WERI-Rb-1 (cell line): ENCODE data around the gene RFPL4AL1.

Experiments
- DNase-seq: peaks from one replicate; pipeline ENCODE4 v3.0.0-alpha.2; 2020
- H3K27ac ChIP-seq: fragments of 250-450 bp; sonication (Bioruptor Pico); 2 replicates; pipeline ENCODE4 v1.5.1; 2020; ENCODE audit warnings: mild to moderate bottlenecking, moderate library complexity
- H3K27me3 ChIP-seq: fragments of 250-450 bp; sonication (Bioruptor Pico); 2 replicates; pipeline ENCODE4 v1.5.1; 2021; ENCODE audit warnings: mild to moderate bottlenecking, low read depth, moderate library complexity; ENCODE audit not compliant: insufficient read depth, severe bottlenecking
- H3K36me3 ChIP-seq: fragments of 250-450 bp; sonication (Bioruptor Pico); 2 replicates; pipeline ENCODE4 v1.5.1; 2020; ENCODE audit warnings: mild to moderate bottlenecking, moderate library complexity
- H3K4me3 ChIP-seq: 2 replicates; pipeline ENCODE4 v1.5.1; 2011; ENCODE audit warnings: low read depth, mild to moderate bottlenecking, control low read depth, low read length
- H3K9me3 ChIP-seq: fragments of 250-450 bp; sonication (Bioruptor Pico); 2 replicates; pipeline ENCODE4 v1.5.1; 2021; ENCODE audit warnings: mild to moderate bottlenecking, moderate library complexity; ENCODE audit not compliant: severe bottlenecking
- TF ChIP-seq, protein P1 (sequence below): IDR thresholded peaks from 2 replicates; pipeline ENCODE4 v1.5.1; 2011; ENCODE audit warnings: low read depth, mild to moderate bottlenecking, control low read depth, inconsistent platforms, low read length

RFPL4AL1 gene

DNA sequence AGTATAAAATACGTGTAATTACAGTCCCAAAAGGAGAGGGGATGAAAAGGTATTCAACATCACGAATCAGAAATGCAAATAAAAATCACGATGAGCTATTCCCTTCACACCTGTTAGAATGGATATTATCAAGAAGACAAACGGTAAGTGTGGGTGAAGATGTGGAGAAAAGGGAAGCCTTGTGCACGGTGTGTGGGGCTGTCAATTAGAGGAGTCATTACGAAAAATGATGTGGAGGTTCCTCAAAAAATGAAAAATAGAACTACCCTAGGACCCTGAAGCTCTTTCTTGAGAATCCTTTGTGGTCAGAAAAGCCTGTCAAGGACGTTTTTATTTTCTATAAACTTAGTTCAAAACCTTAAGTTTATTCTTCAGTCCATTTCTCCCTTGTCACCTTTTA, 43.5 kb downstream of the RFPL4AL1 start:
- Histone ChIP-seq H3K27me3 (peaks cover 65% of the 10 kb centered on the region), H3K27ac (no peak overlapping the region), H3K4me3 (no peak overlapping the region), H3K9me3 (peaks cover 20% of the 10 kb centered on the region), H3K36me3 (no peaks in the 10 kb centered on the region)
- DNase-seq: no peak
- TF ChIP-seq, protein P1, sequence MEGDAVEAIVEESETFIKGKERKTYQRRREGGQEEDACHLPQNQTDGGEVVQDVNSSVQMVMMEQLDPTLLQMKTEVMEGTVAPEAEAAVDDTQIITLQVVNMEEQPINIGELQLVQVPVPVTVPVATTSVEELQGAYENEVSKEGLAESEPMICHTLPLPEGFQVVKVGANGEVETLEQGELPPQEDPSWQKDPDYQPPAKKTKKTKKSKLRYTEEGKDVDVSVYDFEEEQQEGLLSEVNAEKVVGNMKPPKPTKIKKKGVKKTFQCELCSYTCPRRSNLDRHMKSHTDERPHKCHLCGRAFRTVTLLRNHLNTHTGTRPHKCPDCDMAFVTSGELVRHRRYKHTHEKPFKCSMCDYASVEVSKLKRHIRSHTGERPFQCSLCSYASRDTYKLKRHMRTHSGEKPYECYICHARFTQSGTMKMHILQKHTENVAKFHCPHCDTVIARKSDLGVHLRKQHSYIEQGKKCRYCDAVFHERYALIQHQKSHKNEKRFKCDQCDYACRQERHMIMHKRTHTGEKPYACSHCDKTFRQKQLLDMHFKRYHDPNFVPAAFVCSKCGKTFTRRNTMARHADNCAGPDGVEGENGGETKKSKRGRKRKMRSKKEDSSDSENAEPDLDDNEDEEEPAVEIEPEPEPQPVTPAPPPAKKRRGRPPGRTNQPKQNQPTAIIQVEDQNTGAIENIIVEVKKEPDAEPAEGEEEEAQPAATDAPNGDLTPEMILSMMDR: no peak

DNA sequence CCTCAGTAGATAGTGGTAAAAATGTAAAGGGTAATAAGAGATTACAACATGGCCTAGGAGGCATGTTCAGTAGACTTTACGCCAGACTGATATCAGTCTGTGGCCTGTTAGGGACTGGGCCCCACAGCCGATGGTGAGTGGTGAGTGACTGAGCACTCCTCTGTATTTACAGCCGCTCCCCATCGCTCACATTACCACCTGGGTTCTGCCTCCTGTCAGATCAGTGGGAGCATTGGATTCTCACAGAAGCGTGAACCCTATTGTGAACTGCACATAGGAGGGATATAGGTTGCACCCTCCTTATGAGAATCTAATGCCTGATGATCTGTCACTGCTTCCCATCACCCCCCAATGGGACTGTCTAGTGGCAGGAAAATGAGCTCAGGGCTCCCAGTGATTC, 45.0 kb downstream of the RFPL4AL1 start:
- DNase-seq: no peak
- Histone ChIP-seq H3K9me3 (peaks cover 10% of the 10 kb centered on the region), H3K36me3 (no peaks in the 10 kb centered on the region), H3K27ac (no peak overlapping the region), H3K27me3 (peaks cover 68% of the 10 kb centered on the region), H3K4me3 (no peak overlapping the region)
- TF ChIP-seq, protein P1: no peak

DNA sequence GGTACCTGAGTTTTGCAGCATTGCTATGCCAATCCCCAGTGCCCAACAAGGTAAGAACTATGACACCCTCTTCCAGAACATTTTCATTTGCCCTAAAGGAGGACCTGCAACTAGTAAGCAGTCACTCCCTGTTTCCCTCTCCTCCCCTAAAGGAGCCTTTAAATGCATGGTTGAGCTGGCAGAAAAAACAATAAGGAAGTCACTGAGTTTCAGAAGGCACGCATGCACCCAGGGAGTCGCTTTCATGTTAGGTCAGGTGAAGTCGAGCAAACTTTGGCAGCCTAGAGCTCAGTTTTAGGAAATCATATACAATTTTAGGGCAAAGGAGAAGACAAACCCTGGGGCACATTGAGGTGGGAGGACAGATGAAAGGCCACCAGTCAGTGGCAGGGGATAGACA, 51.1 kb downstream of the RFPL4AL1 start:
- H3K27ac ChIP-seq: no peak overlapping the region
- no peaks in the 10 kb centered on the region for H3K9me3 ChIP-seq
- DNase-seq: no peak
- peaks cover 48% of the 10 kb centered on the region for H3K27me3 ChIP-seq
- TF ChIP-seq, protein P1: no peak
- no peak overlapping the region for H3K4me3 ChIP-seq
- H3K36me3 ChIP-seq: no peaks in the 10 kb centered on the region
